HEK293 (cell line): ENCODE results near the gene SH3GLB2.
"Not testable (repeated sequence)": the region's sequence is repeated elsewhere in the genome, so short reads cannot be mapped to it uniquely, and the experiment has no call there.

Experiments used
- CTCF ChIA-PET: fragments of 350-600 bp; formaldehyde crosslinking; extraction: SDS; loops from one replicate; lab custom pipeline; 2021; ENCODE audit warnings: antibody characterized with exemption; lab: Yijun Ruan, JAX
- POLR2A ChIA-PET: fragments of 300-600 bp; formaldehyde crosslinking; extraction: SDS; loops from one replicate; lab custom pipeline; 2020; ENCODE audit warnings: antibody characterized with exemption, inconsistent platforms; lab: Yijun Ruan, JAX
- H3K27ac ChIP-seq: fragments of 200-500 bp; sonication (Bioruptor generic); 2 replicates; pipeline ENCODE4 v1.5.1; 2014; ENCODE audit warnings: low read depth, low read length, control low read depth, inconsistent platforms; ENCODE audit errors: extremely low read depth
- H3K36me3 ChIP-seq, 2 experiments: fragments of 200-500 bp in 1 of 2; sonication (Bioruptor generic) in 1 of 2; 1 replicate in 1 of 2; 2 replicates in 1 of 2; pipeline ENCODE4 v1.5.1; 2014 to 2017; ENCODE audit warnings: inconsistent platforms in 2 of 2, low read length in 2 of 2; ENCODE audit not compliant: control insufficient read depth in 2 of 2, insufficient read depth in 1 of 2
- H3K4me1 ChIP-seq: fragments of 200-500 bp; sonication (Bioruptor generic); 2 replicates; pipeline ENCODE4 v1.5.1; 2014; ENCODE audit warnings: mild to moderate bottlenecking, low read length, inconsistent platforms; ENCODE audit not compliant: control insufficient read depth, insufficient read depth
- H3K4me3 ChIP-seq: 2 replicates; pipeline ENCODE4 v1.5.1; 2011; ENCODE audit warnings: low read depth, mild to moderate bottlenecking, control low read depth, low read length, moderate library complexity
- H3K9me3 ChIP-seq: fragments of 200-500 bp; sonication (Bioruptor generic); 2 replicates; pipeline ENCODE4 v1.5.1; 2014; ENCODE audit warnings: low read depth, low read length, inconsistent platforms; ENCODE audit not compliant: control insufficient read depth, insufficient read depth
- ZFHX2 ChIP-seq: fragments of 450-650 bp; formaldehyde crosslinking; conservative IDR thresholded peaks from 2 replicates; pipeline ENCODE4 v1.5.1; 2016; ENCODE audit warnings: missing biosample characterization, missing genetic modification characterization
- ZNF169 ChIP-seq: fragments of 450-650 bp; formaldehyde crosslinking; IDR thresholded peaks from 2 replicates; pipeline ENCODE4 v1.5.1; 2016; ENCODE audit warnings: missing biosample characterization, missing genetic modification characterization
- ZNF211 ChIP-seq: fragments of 450-650 bp; formaldehyde crosslinking; IDR thresholded peaks from 2 replicates; pipeline ENCODE4 v1.5.1; 2016; ENCODE audit warnings: low read depth, missing biosample characterization, missing genetic modification characterization

The SH3GLB2 gene

GRCh38 chr9:128969491-128969890 lies 58.6 kb downstream of the SH3GLB2 start:
- TF ChIP-seq ZNF211 (tag by site-specific recombination) (no peak), ZFHX2 (tag by site-specific recombination) (no peak), ZNF169 (no peak)
- H3K9me3 ChIP-seq = no peaks in the 10 kb centered on the region
- ChIA-PET CTCF (interaction anchor here (0.6 to 0.7 kb wide), 3 partner anchors 23 to 40 kb away, joined by 3 read pairs; no protein-coding TSS in a partner anchor), POLR2A (no interaction called here)
- H3K4me1 ChIP-seq = no peaks in the 10 kb centered on the region
- H3K4me3 ChIP-seq = no peak overlapping the region
- peaks cover 43 to 76% of the 10 kb centered on the region in 2 experiments; a peak in 2 of 3 replicates for H3K36me3 ChIP-seq
- H3K27ac ChIP-seq = no peak overlapping the region

GRCh38 chr9:128961403-128961802 lies 66.7 kb downstream of the SH3GLB2 start:
- POLR2A ChIA-PET = interaction anchor here (0.6 to 0.7 kb wide), 3 partner anchors 13 to 194 kb away, joined by 3 to 5 read pairs (median 3); no protein-coding TSS in a partner anchor
- CTCF ChIA-PET, H3K4me3 ChIP-seq, H3K27ac ChIP-seq, H3K4me1 ChIP-seq, H3K9me3 ChIP-seq: not testable (repeated sequence)
- peaks cover 60 to 62% of the 10 kb centered on the region in 2 experiments for H3K36me3 ChIP-seq
